Measurements from ENCODE around the gene IFNL2.
"Not testable (repeated sequence)": the region's sequence is repeated elsewhere in the genome, so short reads cannot be mapped to it uniquely, and the experiment has no call there.

The IFNL2 gene

GRCh38 chr19:39270036-39270871 is 2.1 kb downstream of the IFNL2 start:
- Histone ChIP-seq H3K4me3 (ENCODE audit: low read length) (no peak overlapping the region), H3K79me2 (ENCODE audit: low read length) (no peaks in the 10 kb centered on the region), H2AFZ (ENCODE audit: low read depth, low read length) (no peak overlapping the region), H3K4me2 (ENCODE audit: low read length) (no peak overlapping the region), H3K9ac (ENCODE audit: low read length) (no peak overlapping the region), H3K27me3 (ENCODE audit: low read depth, low read length) (no peaks in the 10 kb centered on the region), H3K9me3 (ENCODE audit: insufficient read depth, low read length) (no peaks in the 10 kb centered on the region), H3K36me3 (replicated peaks; ENCODE audit: low read depth, low read length) (no peaks in the 10 kb centered on the region), H3K4me1 (ENCODE audit: low read length) (no peaks in the 10 kb centered on the region), H4K20me1 (ENCODE audit: insufficient read depth, low read length) (no peaks in the 10 kb centered on the region), H3K27ac (ENCODE audit: low read length) (no peak overlapping the region)
- no peak for TF ChIP-seq CTCF (IDR thresholded peaks at IDR 0.05; ENCODE audit: low read depth, low read length)
- no peak for TF ChIP-seq EZH2phosphoT487 (IDR thresholded peaks at IDR 0.05; ENCODE audit: low read depth)

- H2AFZ ChIP-seq (ENCODE audit: low read depth, low read length); H3K27me3 ChIP-seq (ENCODE audit: low read depth, low read length); H3K4me1 ChIP-seq (ENCODE audit: low read length); H3K4me2 ChIP-seq (ENCODE audit: low read length); H3K36me3 ChIP-seq (replicated peaks; ENCODE audit: low read depth, low read length); H3K27ac ChIP-seq (ENCODE audit: low read length); H4K20me1 ChIP-seq (ENCODE audit: insufficient read depth, low read length); H3K4me3 ChIP-seq (ENCODE audit: low read length); H3K9me3 ChIP-seq (ENCODE audit: insufficient read depth, low read length); H3K9ac ChIP-seq (ENCODE audit: low read length); H3K79me2 ChIP-seq (ENCODE audit: low read length): not testable (repeated sequence)
Observed at GRCh38 chr19:39273859-39274258, 5.7 kb downstream of the IFNL2 start.

GRCh38 chr19:39275578-39275977 is 7.4 kb downstream of the IFNL2 start:
- Histone ChIP-seq H3K36me3 (replicated peaks; ENCODE audit: low read depth, low read length) (no peaks in the 10 kb centered on the region), H3K4me1 (ENCODE audit: low read length) (no peaks in the 10 kb centered on the region), H3K4me3 (ENCODE audit: low read length) (no peak overlapping the region), H3K9me3 (ENCODE audit: insufficient read depth, low read length) (no peaks in the 10 kb centered on the region), H3K27ac (ENCODE audit: low read length) (no peak overlapping the region), H4K20me1 (ENCODE audit: insufficient read depth, low read length) (no peaks in the 10 kb centered on the region), H3K9ac (ENCODE audit: low read length) (no peak overlapping the region), H3K4me2 (ENCODE audit: low read length) (no peak overlapping the region), H2AFZ (ENCODE audit: low read depth, low read length) (no peak overlapping the region), H3K79me2 (ENCODE audit: low read length) (no peaks in the 10 kb centered on the region), H3K27me3 (ENCODE audit: low read depth, low read length) (no peaks in the 10 kb centered on the region)
- no peak for TF ChIP-seq CTCF (IDR thresholded peaks at IDR 0.05; ENCODE audit: low read depth, low read length)
- TF ChIP-seq EZH2phosphoT487 (IDR thresholded peaks at IDR 0.05; ENCODE audit: low read depth) = no peak

- H3K27me3 ChIP-seq (ENCODE audit: low read depth, low read length) = no peaks in the 10 kb centered on the region
- no peak overlapping the region for H3K9ac ChIP-seq (ENCODE audit: low read length)
- H3K36me3 ChIP-seq (replicated peaks; ENCODE audit: low read depth, low read length) = no peaks in the 10 kb centered on the region
- H2AFZ ChIP-seq (ENCODE audit: low read depth, low read length) = no peak overlapping the region
- no peaks in the 10 kb centered on the region for H4K20me1 ChIP-seq (ENCODE audit: insufficient read depth, low read length)
- H3K4me2 ChIP-seq (ENCODE audit: low read length) = no peak overlapping the region
- no peaks in the 10 kb centered on the region for H3K79me2 ChIP-seq (ENCODE audit: low read length)
- no peak overlapping the region for H3K4me3 ChIP-seq (ENCODE audit: low read length)
- no peaks in the 10 kb centered on the region for H3K9me3 ChIP-seq (ENCODE audit: insufficient read depth, low read length)
- H3K4me1 ChIP-seq (ENCODE audit: low read length) = no peaks in the 10 kb centered on the region
- TF ChIP-seq CTCF (IDR thresholded peaks at IDR 0.05; ENCODE audit: low read depth, low read length) = no peak
- no peak for TF ChIP-seq EZH2phosphoT487 (IDR thresholded peaks at IDR 0.05; ENCODE audit: low read depth)
- no peak overlapping the region for H3K27ac ChIP-seq (ENCODE audit: low read length)
Observed at GRCh38 chr19:39276740-39277139, 8.5 kb downstream of the IFNL2 start.

Data from OCI-LY3 (cell line).